ENCODE measurements around the gene LIM2.

DNA sequence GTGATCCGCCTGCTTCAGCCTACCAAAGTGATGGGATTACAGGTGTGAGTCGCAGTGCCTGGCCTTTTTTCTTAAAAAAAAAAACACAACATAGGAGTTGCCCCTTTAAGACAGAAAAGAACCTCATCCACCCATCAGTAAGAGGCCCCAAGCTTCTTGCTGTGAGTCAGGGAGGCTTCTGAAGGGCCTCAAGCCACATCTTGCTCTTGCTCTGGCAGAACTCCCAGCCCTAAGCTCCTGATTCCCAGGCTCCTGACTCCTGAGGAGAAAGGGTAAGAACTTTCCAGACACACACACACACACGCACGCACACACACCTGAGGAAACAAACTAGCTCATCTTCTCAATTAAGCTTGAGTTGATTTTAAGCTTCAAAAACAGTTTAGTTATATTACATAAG is 28.5 kb downstream of the LIM2 start:
- TF ChIP-seq, protein P1, sequence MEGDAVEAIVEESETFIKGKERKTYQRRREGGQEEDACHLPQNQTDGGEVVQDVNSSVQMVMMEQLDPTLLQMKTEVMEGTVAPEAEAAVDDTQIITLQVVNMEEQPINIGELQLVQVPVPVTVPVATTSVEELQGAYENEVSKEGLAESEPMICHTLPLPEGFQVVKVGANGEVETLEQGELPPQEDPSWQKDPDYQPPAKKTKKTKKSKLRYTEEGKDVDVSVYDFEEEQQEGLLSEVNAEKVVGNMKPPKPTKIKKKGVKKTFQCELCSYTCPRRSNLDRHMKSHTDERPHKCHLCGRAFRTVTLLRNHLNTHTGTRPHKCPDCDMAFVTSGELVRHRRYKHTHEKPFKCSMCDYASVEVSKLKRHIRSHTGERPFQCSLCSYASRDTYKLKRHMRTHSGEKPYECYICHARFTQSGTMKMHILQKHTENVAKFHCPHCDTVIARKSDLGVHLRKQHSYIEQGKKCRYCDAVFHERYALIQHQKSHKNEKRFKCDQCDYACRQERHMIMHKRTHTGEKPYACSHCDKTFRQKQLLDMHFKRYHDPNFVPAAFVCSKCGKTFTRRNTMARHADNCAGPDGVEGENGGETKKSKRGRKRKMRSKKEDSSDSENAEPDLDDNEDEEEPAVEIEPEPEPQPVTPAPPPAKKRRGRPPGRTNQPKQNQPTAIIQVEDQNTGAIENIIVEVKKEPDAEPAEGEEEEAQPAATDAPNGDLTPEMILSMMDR (conservative IDR thresholded peaks at IDR 0.05; ENCODE audit: low read depth, low read length), result no peak
- TF ChIP-seq MXI1 (IDR thresholded peaks at IDR 0.05; ENCODE audit: borderline replicate concordance, low read depth, low read length) (no peak), ELK1 (IDR thresholded peaks at IDR 0.05; ENCODE audit: borderline replicate concordance, low read depth, low read length) (no peak), POLR2A (IDR thresholded peaks at IDR 0.05; ENCODE audit: low read depth, low read length) (no peak), CHD1 (IDR thresholded peaks at IDR 0.05; ENCODE audit: low read depth, low read length) (no peak), RCOR1 (IDR thresholded peaks at IDR 0.05; ENCODE audit: insufficient replicate concordance, low read length) (no peak), NFE2L2 (IDR thresholded peaks at IDR 0.05; ENCODE audit: low read depth, low read length) (no peak), USF2 (IDR thresholded peaks at IDR 0.05; ENCODE audit: low read depth, low read length) (no peak), SMC3 (IDR thresholded peaks at IDR 0.05; ENCODE audit: low read depth, low read length) (no peak), RFX5 (IDR thresholded peaks at IDR 0.05; ENCODE audit: low read depth, low read length) (no peak), RAD21 (IDR thresholded peaks at IDR 0.05; ENCODE audit: low read length) (no peak), MAZ (IDR thresholded peaks at IDR 0.05; ENCODE audit: borderline replicate concordance, low read depth, low read length) (0 out of 2 replicates have a peak, but pooled peaks have one; percentile 33), MAFK (IDR thresholded peaks at IDR 0.05; ENCODE audit: low read depth, low read length) (no peak)

Measured in IMR-90 (cell line).